Lower leg skin (tissue), 3 donors: ENCODE measurements around the gene CLDN16.

ENCODE experiments used
- POLR2A ChIP-seq, 2 donors: fragments of 450-650 bp; IDR thresholded peaks; one replicate each; pipeline ENCODE4 v1.6.1; 2016 to 2017; ENCODE audit warnings: antibody characterized with exemption in 2 of 2, mild to moderate bottlenecking in 1 of 2, moderate library complexity in 1 of 2
- TF ChIP-seq, protein P1 (sequence below), 3 donors: fragments of 450-650 bp; IDR thresholded peaks; one replicate each; pipeline ENCODE4 v1.5.1; 2016; ENCODE audit warnings: antibody characterized with exemption in 3 of 3, mild to moderate bottlenecking in 3 of 3, moderate library complexity in 2 of 3

DNA sequence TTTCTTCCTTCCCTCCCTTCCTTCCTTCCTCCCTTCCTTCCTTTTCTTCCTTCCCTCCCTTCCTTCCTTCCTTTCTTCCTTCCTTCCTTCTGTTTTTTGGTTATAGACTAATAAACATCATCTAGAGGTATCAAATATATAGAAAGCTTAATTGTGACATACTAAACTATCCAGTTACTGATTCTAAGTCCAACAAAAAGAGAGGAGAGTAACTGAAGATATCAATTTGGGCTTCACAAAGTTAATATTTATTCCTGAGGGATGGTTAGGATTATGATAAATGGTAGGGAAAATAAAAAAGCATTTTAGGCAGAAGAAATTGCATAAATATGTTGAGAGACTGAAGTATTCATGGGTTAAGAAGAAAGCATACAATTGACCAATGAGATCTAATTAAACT lies 7.8 kb upstream of the CLDN16 start:
- TF ChIP-seq, protein P1, sequence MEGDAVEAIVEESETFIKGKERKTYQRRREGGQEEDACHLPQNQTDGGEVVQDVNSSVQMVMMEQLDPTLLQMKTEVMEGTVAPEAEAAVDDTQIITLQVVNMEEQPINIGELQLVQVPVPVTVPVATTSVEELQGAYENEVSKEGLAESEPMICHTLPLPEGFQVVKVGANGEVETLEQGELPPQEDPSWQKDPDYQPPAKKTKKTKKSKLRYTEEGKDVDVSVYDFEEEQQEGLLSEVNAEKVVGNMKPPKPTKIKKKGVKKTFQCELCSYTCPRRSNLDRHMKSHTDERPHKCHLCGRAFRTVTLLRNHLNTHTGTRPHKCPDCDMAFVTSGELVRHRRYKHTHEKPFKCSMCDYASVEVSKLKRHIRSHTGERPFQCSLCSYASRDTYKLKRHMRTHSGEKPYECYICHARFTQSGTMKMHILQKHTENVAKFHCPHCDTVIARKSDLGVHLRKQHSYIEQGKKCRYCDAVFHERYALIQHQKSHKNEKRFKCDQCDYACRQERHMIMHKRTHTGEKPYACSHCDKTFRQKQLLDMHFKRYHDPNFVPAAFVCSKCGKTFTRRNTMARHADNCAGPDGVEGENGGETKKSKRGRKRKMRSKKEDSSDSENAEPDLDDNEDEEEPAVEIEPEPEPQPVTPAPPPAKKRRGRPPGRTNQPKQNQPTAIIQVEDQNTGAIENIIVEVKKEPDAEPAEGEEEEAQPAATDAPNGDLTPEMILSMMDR (IDR thresholded peaks at IDR 0.05): no peak
- no peak for TF ChIP-seq POLR2A (IDR thresholded peaks at IDR 0.05)
